Globus pallidus (tissue), 1 donor: ENCODE measurements around the gene ATAT1.

Source experiments
- DNase-seq: peaks from one replicate; pipeline ENCODE4 v3.0.0-alpha.2; 2015; ENCODE audit warnings: low spot score

The ATAT1 gene

DNA sequence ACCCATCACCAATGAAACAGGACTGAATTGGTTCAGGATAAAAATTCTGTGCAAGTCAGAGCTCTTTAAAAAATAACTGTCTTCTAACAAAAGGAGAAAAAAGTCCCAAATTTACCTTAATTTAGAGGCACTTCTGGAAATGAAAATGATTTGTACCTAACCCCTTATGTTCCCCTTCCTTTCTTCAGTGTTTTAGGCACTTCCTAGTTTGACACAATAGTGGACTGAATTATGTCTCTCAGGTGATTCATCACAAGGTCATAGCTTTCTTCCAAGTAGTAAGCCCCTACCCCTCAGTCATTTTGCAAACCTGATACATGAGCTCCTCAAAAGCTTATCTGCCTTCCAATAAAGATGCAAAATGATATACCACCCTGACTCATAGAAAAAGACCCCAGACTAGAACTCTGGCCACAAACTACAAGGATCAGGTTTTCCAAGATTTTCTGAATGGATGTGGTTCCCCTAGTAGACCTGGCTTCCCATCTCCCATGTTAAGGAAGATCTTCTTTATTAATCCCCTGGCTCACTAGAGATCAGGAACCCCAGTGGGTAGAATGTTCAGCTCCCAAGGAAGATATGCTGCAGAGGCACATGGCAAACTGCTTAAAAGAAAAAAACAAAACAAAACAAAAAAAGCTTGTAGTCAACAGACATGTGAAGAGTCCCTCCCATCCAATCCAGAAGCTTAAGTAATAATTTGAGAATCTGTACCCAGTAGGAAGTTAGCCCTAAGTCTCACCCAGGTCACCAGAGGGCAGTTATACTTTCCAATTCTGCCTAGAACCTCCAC, 13.2 kb upstream of the ATAT1 start:
- DNase-seq: no peak

- DNase-seq: peak; percentile 48
Measured at GRCh38 chr6:30614044-30614842, 12.4 kb upstream of the ATAT1 start.

DNA sequence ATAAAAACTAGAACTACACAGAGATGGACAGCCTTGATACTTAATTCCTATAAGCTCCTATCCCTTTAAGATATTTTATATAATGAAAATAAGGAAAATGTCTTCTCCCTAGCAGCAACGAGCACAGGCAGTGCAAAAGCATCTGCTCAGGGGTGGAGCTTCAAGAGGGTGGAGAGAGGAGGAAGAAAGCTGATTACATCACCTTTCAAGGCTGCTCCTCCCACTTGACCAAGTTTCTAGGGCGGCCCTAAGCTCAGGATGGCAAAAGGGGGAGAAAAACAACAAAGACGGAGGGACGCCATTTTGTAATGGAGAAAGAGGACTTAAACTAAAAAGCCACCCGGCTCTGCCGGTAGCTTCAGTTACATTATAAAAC, 11.8 kb upstream of the ATAT1 start:
- DNase-seq: peak; percentile 98

DNA sequence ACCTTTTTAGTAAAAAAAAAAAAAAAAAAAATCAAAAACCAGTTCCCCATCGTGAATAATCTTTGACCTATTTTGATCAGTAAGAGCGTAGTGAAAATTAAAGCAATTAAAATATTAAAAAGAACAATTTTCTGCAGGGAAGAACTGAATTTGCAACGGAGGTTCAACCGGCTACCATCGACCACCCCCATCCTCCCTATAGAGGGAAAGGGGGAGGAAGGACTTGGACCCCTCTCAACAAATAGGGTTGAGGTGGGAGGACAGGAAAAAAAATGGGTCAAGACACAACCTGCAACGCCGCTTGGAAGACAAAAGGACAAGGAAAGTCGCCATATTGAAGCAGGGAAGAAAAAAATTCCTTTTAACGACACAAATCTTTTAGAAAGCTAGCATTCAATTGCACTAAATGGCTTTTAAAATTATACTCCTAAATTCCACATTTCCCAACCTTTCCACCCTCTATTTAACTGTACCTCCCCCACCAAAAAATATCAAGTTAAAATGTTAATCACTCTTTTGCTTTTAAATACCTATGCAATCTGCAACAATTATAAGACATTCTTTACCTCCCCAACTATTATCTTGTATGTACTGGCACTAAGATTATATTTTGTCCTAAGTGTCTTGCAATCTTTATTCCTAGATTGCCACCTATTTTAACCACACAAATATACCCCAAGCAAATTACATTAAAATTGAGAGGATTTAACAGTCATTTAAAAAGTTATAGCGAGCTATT, 11.3 kb upstream of the ATAT1 start:
- DNase-seq: peak; percentile 74

DNA sequence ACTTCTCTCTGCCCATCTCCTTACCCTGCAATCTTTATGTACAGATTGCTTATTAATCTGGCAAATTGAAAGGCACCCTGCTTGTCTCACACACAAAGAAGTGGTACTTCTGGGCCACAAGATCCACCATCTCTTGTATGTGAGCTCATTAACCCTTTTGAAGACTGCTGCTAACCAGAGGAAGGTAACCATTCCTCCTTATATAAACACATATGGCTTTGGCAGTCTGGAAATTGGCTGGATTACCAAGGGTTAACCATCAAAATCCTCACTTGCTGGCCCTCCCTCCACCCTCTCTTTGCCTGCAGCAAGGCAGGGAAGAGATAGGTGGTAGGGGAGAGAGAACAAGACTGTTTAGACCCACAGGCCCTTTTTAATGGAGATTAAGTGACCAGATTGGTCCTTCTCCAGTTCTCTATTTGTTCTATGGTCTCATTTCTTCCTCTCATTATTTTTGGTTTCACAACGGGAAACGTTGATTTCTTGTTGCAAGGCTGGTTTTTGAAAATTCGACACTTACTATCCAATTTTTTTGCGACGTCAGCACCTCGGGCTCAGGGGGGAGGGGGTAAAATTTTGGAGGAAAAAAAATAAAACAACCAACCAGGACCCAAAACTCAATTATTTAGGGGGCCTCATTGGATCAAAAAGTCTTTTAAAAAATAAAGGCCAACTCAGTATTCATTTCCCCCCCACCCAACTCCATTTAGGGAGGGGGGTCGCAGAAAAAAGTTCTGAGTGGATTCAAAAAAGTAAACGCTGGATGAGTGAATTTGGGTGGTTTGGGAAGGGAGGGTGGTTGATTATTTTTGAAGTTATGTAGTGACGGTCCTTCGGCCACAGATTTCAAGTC, 10.5 kb upstream of the ATAT1 start:
- DNase-seq: no peak

DNA sequence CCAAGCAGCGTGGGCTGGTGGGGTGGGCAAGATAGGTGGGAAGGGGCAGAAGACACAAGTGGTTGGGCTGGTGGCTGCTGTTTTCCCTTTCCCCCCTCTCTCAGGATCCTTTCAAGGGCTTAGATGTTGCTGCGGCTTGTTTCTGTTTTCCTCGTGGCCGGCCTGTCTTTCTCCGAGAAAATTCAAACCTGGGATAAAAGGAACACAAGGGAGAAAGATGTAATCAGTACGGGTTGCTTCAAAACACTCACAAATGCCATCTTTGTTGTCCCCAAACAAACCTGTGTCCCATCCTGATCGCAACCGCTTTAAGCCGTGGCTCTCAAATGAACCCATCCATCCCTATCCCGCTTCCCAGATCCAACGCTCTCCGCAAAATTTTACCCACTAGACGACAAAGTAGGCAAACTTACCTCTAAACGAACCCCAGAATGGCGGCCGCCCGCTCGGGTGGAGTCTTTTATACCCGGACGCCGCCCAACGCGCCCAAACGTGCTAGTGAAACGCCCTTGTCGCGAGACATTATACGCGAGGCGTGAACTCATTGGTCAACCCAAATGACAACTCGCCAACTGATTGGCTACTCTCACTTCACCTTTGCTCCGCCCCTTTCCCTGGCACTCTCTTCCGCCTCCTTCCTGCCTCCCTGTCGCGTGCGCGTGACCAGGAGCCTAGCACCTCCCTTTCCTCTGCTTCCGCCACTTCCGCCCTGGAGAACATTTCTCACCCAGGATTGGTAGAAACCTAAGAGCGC, 9.7 kb upstream of the ATAT1 start, which contains the start of gene PPP1R10:
TSS of gene PPP1R10 (minus strand) at position 433 of the 754 bp plus-strand sequence. CDS start 7,299 bp downstream, outside the sequence.
- DNase-seq: peak; percentile 100

DNA sequence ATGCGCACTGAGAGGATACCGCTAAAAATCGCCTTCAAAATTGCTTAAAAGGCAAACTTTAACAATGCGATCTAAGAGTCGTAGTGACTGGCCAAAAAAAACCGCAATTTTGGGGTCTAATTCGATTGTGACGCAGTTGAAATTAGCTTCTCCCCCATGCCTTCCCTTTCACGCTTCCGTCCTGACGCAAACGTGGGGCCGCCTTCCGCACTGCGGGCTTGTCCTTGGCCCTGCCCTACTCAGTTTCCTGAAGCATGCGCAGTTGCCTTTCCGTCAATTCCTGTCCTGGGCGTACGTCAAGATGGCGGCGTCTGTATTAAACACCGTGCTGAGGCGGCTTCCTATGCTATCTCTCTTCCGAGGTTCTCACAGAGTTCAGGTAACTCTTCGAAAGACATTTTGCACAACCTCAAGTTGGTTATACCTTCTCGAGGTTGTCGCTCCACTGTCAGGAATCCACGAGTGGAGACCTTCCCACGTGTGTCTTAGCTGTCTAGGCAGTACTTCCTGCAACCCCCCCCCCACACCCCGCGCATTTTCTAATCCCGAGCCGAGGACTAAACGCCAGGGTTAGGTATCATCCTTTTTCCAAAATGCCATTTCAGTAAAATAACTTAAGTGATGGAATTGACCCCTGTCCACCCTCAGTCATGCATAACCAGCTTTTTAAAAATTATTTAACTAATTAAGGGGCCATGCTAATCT, 9.0 kb upstream of the ATAT1 start, which contains the start of gene MRPS18B:
TSS of gene MRPS18B (plus strand) at position 276 of the 705 bp plus-strand sequence. CDS start at position 302, 26 bp downstream.
- peak; percentile 99 for DNase-seq

DNA sequence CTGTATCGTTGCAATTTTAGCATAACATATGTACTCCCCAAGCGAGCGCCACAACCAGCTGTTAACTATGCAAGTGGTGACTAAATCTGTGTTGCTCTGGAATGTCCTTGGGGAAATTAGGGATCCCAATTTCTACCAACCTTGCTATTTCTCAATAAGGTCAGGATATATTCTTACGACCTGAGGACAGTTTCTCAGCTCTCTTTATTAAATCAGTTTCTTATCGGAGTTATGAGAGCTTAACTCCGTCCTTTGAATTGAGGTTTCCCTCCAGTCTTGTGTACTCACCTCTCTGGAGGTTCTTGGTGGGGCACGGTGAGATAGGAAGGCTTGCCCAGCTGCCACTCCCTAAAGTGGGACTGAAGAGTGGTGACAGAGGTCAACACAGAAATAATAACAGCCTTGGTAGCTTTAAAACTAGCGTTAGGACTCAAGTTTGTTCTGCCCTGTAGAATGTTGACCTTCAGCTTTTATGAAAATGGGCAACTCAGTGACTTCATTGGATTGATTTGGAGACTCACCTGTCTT, 8.3 kb upstream of the ATAT1 start:
- no peak for DNase-seq

DNA sequence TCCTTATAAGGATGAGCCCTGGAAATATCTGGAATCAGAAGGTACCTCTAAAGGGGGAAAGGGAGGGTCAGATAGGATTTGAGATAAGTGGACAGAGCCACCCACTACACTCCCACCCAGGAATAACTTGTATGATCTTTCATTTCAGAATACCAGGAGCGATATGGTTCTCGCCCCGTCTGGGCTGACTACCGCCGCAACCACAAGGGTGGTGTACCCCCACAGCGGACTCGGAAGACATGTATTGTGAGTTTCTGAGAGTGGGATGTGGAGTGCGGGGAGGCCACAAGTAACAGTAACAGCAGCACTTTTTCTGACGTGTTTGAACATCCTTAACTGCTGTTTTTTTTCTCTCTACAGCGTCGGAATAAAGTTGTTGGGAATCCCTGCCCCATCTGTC, 7.1 kb upstream of the ATAT1 start:
- DNase-seq: no peak

- no peak for DNase-seq
Measured at GRCh38 chr6:30625511-30625910, 1.2 kb upstream of the ATAT1 start.

- no peak for DNase-seq
Measured at GRCh38 chr6:30635834-30636233, 9.2 kb downstream of the ATAT1 start.

- DNase-seq: no peak
Measured at GRCh38 chr6:30640481-30640880, 13.8 kb downstream of the ATAT1 start.

DNA sequence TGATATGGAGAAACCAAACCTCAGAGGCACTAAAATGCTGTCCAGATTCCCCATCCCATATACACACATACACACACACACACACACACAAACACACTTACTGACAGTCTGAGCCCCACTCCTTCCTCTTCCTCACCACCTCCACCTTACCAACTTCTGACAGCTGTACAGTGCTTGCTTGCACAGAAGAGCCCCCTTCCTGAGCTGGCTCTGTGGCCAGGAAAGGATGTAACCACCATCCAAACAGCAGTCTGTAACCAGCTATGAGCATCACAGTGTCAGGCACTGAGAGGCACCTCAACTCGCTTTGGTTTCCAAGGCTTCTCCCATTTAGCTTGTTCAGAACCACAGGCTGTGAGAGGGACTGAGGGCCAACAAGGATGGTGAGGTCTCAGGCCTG, 14.4 kb downstream of the ATAT1 start:
- no peak for DNase-seq

GRCh38 chr6:30643656-30644055, 17.0 kb downstream of the ATAT1 start:
- DNase-seq: no peak

DNA sequence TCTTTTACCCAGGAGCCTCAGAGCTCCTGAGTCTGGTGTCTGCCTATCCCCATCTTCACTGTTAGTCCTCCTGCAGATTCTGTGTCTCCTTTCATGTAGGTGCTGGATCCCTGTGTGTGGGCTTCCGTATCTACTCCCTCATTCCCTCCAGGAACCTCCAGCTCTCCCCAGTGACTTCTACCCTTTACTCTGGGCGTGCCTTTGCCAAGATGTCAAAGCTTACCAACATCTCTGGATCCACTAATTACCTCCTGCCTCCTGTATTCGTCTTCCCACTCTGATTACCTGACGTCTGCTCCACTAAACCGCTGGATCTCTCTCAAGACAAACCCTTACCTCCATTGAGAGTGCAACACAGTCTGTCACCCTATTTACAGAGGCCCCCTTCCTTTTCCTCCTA, 18.1 kb downstream of the ATAT1 start:
- DNase-seq: no peak

GRCh38 chr6:30645989-30646388, 19.3 kb downstream of the ATAT1 start:
- no peak for DNase-seq

- DNase-seq: peak; percentile 94
Measured at GRCh38 chr6:30646450-30647241, 20.0 kb downstream of the ATAT1 start, which contains the start of gene C6orf136. Gene C6orf136, plus strand, starts transcription at chr6:30647133. Its CDS starts 99 bp downstream, at chr6:30647232.

GRCh38 chr6:30647242-30648116, 20.8 kb downstream of the ATAT1 start:
- peak; percentile 47 for DNase-seq
